Trophoblast cell (in vitro differentiated cells and primary cell): ENCODE results near the gene FRRS1.

Experiments
- DNase-seq, 2 donors: peaks; one replicate each; pipeline ENCODE4 v3.0.0-alpha.2; 2016
- H2AFZ ChIP-seq: 2 replicates; pipeline ENCODE4 v1.6.1; 2013; ENCODE audit warnings: low read length, moderate library complexity, mild to moderate bottlenecking; ENCODE audit not compliant: insufficient read depth, poor library complexity
- H2AK5ac ChIP-seq: 2 replicates; pipeline ENCODE4 v1.6.1; 2013; ENCODE audit warnings: mild to moderate bottlenecking, low read length
- H2BK120ac ChIP-seq: 2 replicates; pipeline ENCODE4 v1.6.1; 2013; ENCODE audit warnings: low read length, mild to moderate bottlenecking, moderate library complexity; ENCODE audit not compliant: insufficient read depth, poor library complexity
- H2BK12ac ChIP-seq: 2 replicates; pipeline ENCODE4 v1.6.1; 2013; ENCODE audit warnings: mild to moderate bottlenecking, low read length, moderate library complexity
- H2BK5ac ChIP-seq: 2 replicates; pipeline ENCODE4 v1.6.1; 2013; ENCODE audit warnings: low read length, low read depth, moderate library complexity, mild to moderate bottlenecking; ENCODE audit not compliant: poor library complexity
- H3K14ac ChIP-seq: 2 replicates; pipeline ENCODE4 v1.6.1; 2013; ENCODE audit warnings: mild to moderate bottlenecking, low read length
- H3K18ac ChIP-seq: 2 replicates; pipeline ENCODE4 v1.6.1; 2013; ENCODE audit warnings: mild to moderate bottlenecking, low read length
- H3K23ac ChIP-seq: 2 replicates; pipeline ENCODE4 v1.6.1; 2013; ENCODE audit warnings: low read length
- H3K27ac ChIP-seq: 2 replicates; pipeline ENCODE4 v1.5.1; 2013; ENCODE audit warnings: low read depth, mild to moderate bottlenecking, inconsistent platforms, low read length, moderate library complexity
- H3K27me3 ChIP-seq: 2 replicates; pipeline ENCODE4 v1.6.1; 2013; ENCODE audit warnings: inconsistent platforms, mild to moderate bottlenecking, low read length, moderate library complexity; ENCODE audit not compliant: insufficient read depth
- H3K36me3 ChIP-seq, 2 experiments: 1 replicate in 1 of 2; 2 replicates in 1 of 2; pipeline ENCODE4 v1.6.1; 2013; ENCODE audit warnings: low read length in 2 of 2, mild to moderate bottlenecking in 2 of 2, moderate library complexity in 1 of 2; ENCODE audit not compliant: insufficient read depth in 2 of 2, control insufficient read depth in 1 of 2
- H3K4ac ChIP-seq: 2 replicates; pipeline ENCODE4 v1.6.1; 2013; ENCODE audit warnings: low read depth, mild to moderate bottlenecking, low read length, moderate library complexity
- H3K4me1 ChIP-seq, 2 experiments: 1 replicate in 1 of 2; 2 replicates in 1 of 2; pipeline ENCODE4 v1.6.1; 2013; ENCODE audit warnings: low read length in 2 of 2, mild to moderate bottlenecking in 2 of 2, moderate library complexity in 1 of 2; ENCODE audit not compliant: insufficient read depth in 2 of 2, control insufficient read depth in 1 of 2
- H3K4me2 ChIP-seq: 2 replicates; pipeline ENCODE4 v1.6.1; 2013; ENCODE audit warnings: inconsistent platforms, mild to moderate bottlenecking, low read length, moderate library complexity
- H3K4me3 ChIP-seq: 2 replicates; pipeline ENCODE4 v1.5.1; 2013; ENCODE audit warnings: mild to moderate bottlenecking, low read depth, low read length, inconsistent platforms
- H3K79me1 ChIP-seq: one replicate; pipeline ENCODE4 v1.6.1; 2013; ENCODE audit warnings: low read length
- H3K79me2 ChIP-seq: 2 replicates; pipeline ENCODE4 v1.6.1; 2013; ENCODE audit warnings: low read length, mild to moderate bottlenecking; ENCODE audit not compliant: control insufficient read depth, insufficient read depth, poor library complexity
- H3K9ac ChIP-seq: 2 replicates; pipeline ENCODE4 v1.6.1; 2013; ENCODE audit warnings: mild to moderate bottlenecking, low read length
- H3K9me3 ChIP-seq: 2 replicates; pipeline ENCODE4 v1.6.1; 2013; ENCODE audit warnings: low read depth, mild to moderate bottlenecking, control low read depth, inconsistent platforms, low read length; ENCODE audit not compliant: insufficient read depth
- H4K12ac ChIP-seq: 2 replicates; pipeline ENCODE4 v1.6.1; 2013; ENCODE audit warnings: low read depth, mild to moderate bottlenecking, low read length, moderate library complexity
- H4K8ac ChIP-seq: 2 replicates; pipeline ENCODE4 v1.6.1; 2013; ENCODE audit warnings: low read depth, mild to moderate bottlenecking, low read length, moderate library complexity
- H4K91ac ChIP-seq: one replicate; pipeline ENCODE4 v1.6.1; 2013; ENCODE audit warnings: low read depth, mild to moderate bottlenecking, low read length, moderate library complexity
- WGBS: extraction: QIAGEN DNeasy Blood & Tissue Kit; methylation state at CpG from one replicate; pipeline ENCODE4 v1.1.7; 2013; ENCODE audit warnings: missing lambda C conversion rate; ENCODE audit not compliant: insufficient read length, insufficient coverage; ENCODE audit errors: extremely low coverage; 5-methylcytosine and 5-hydroxymethylcytosine counted together

The FRRS1 gene

GRCh38 chr1:99670583-99670982 is 95.9 kb downstream of the FRRS1 start:
- no peak overlapping the region for H2AK5ac ChIP-seq
- H2BK12ac ChIP-seq, result no peak overlapping the region
- H3K14ac ChIP-seq, result no peak overlapping the region
- H3K27ac ChIP-seq, result no peak overlapping the region
- H4K12ac ChIP-seq, result no peak overlapping the region
- no peak overlapping the region for H4K8ac ChIP-seq
- WGBS, result no CpG with 5 or more reads among the region's 1 CpG
- no peak overlapping the region for H3K18ac ChIP-seq
- H2BK5ac ChIP-seq, result no peak overlapping the region
- no peak overlapping the region for H3K9ac ChIP-seq
- H3K4me3 ChIP-seq, result no peak overlapping the region
- H3K23ac ChIP-seq, result no peak overlapping the region
- no peaks in the 10 kb centered on the region for H3K79me1 ChIP-seq
- no peak overlapping the region for H3K4ac ChIP-seq
- H2BK120ac ChIP-seq, result no peak overlapping the region
- DNase-seq, result no peak
- no peaks in the 10 kb centered on the region for H3K4me1 ChIP-seq
- no peak overlapping the region for H2AFZ ChIP-seq
- H3K36me3 ChIP-seq, result no peaks in the 10 kb centered on the region
- H4K91ac ChIP-seq, result no peak overlapping the region
- H3K4me2 ChIP-seq, result no peak overlapping the region
- H3K79me2 ChIP-seq, result no peaks in the 10 kb centered on the region
- no peaks in the 10 kb centered on the region for H3K27me3 ChIP-seq
- H3K9me3 ChIP-seq, result no peaks in the 10 kb centered on the region

- H4K8ac ChIP-seq, result no peak overlapping the region
- H3K36me3 ChIP-seq, result no peaks in the 10 kb centered on the region
- no peak overlapping the region for H2BK5ac ChIP-seq
- no peak overlapping the region for H2BK12ac ChIP-seq
- no peak overlapping the region for H3K4ac ChIP-seq
- H3K9me3 ChIP-seq, result no peaks in the 10 kb centered on the region
- no peak overlapping the region for H3K23ac ChIP-seq
- H2AK5ac ChIP-seq, result no peak overlapping the region
- H3K14ac ChIP-seq, result no peak overlapping the region
- no peak overlapping the region for H2AFZ ChIP-seq
- no peak overlapping the region for H3K27ac ChIP-seq
- H2BK120ac ChIP-seq, result no peak overlapping the region
- no peak overlapping the region for H3K4me3 ChIP-seq
- H3K9ac ChIP-seq, result no peak overlapping the region
- no peak overlapping the region for H3K18ac ChIP-seq
- H3K79me2 ChIP-seq, result no peaks in the 10 kb centered on the region
- no CpG with 5 or more reads among the region's 2 CpGs for WGBS
- H3K4me2 ChIP-seq, result no peak overlapping the region
- H4K12ac ChIP-seq, result no peak overlapping the region
- no peak overlapping the region for H4K91ac ChIP-seq
- no peaks in the 10 kb centered on the region for H3K27me3 ChIP-seq
- no peak for DNase-seq
- H3K4me1 ChIP-seq, result no peaks in the 10 kb centered on the region
- H3K79me1 ChIP-seq, result no peaks in the 10 kb centered on the region
These were observed 96.6 kb downstream of the FRRS1 start for GRCh38 chr1:99669821-99670220.

- H3K27ac ChIP-seq, result no peak overlapping the region
- no peak overlapping the region for H2AFZ ChIP-seq
- H4K12ac ChIP-seq, result no peak overlapping the region
- no peaks in the 10 kb centered on the region for H3K79me1 ChIP-seq
- H3K9me3 ChIP-seq, result no peaks in the 10 kb centered on the region
- H4K8ac ChIP-seq, result no peak overlapping the region
- no peak overlapping the region for H3K9ac ChIP-seq
- no peak overlapping the region for H4K91ac ChIP-seq
- no peaks in the 10 kb centered on the region for H3K27me3 ChIP-seq
- no peaks in the 10 kb centered on the region for H3K79me2 ChIP-seq
- no peak overlapping the region for H3K4me2 ChIP-seq
- H3K23ac ChIP-seq, result no peak overlapping the region
- no peak for DNase-seq
- no peak overlapping the region for H2BK5ac ChIP-seq
- no peak overlapping the region for H3K4ac ChIP-seq
- H3K18ac ChIP-seq, result no peak overlapping the region
- no peaks in the 10 kb centered on the region for H3K36me3 ChIP-seq
- H3K14ac ChIP-seq, result no peak overlapping the region
- H3K4me3 ChIP-seq, result no peak overlapping the region
- H2BK120ac ChIP-seq, result no peak overlapping the region
- H3K4me1 ChIP-seq, result no peaks in the 10 kb centered on the region
- WGBS, result no CpG with 5 or more reads among the region's 4 CpGs
- H2BK12ac ChIP-seq, result no peak overlapping the region
- H2AK5ac ChIP-seq, result no peak overlapping the region
These were observed 97.1 kb downstream of the FRRS1 start for GRCh38 chr1:99669376-99669775.

DNA sequence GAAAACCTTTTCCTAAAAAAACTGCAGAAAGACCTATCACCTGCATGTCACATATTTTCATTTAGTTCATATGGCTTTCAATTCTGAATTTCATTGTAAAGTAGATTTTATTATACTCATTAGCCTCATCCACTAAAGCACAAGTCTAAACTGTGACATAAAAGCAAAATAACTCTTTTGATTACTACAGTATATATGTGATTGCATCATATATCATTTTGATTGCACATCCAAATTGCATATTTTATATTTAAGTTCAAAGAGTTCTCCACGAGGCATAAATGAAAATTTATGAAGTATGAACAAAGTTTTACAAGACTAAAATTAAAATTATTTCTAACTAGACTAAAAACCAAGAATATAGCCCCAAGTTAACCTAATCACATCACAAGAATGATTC is 101.2 kb downstream of the FRRS1 start:
- H3K4me1 ChIP-seq, result no peaks in the 10 kb centered on the region
- no peak overlapping the region for H3K18ac ChIP-seq
- H2BK12ac ChIP-seq, result no peak overlapping the region
- no peak overlapping the region for H3K27ac ChIP-seq
- no peak overlapping the region for H3K14ac ChIP-seq
- no peaks in the 10 kb centered on the region for H3K36me3 ChIP-seq
- H2AK5ac ChIP-seq, result no peak overlapping the region
- no peak overlapping the region for H3K4ac ChIP-seq
- no peaks in the 10 kb centered on the region for H3K9me3 ChIP-seq
- DNase-seq, result no peak
- H3K27me3 ChIP-seq, result no peaks in the 10 kb centered on the region
- no peak overlapping the region for H3K23ac ChIP-seq
- no peak overlapping the region for H2AFZ ChIP-seq
- no peak overlapping the region for H4K12ac ChIP-seq
- H3K4me3 ChIP-seq, result no peak overlapping the region
- H3K79me2 ChIP-seq, result no peaks in the 10 kb centered on the region
- H2BK120ac ChIP-seq, result no peak overlapping the region
- H3K79me1 ChIP-seq, result no peaks in the 10 kb centered on the region
- no CpG with 5 or more reads among the region's 1 CpG for WGBS
- no peak overlapping the region for H4K91ac ChIP-seq
- no peak overlapping the region for H3K9ac ChIP-seq
- no peak overlapping the region for H3K4me2 ChIP-seq
- no peak overlapping the region for H2BK5ac ChIP-seq
- H4K8ac ChIP-seq, result no peak overlapping the region
